Osteoblast (primary cell): ENCODE measurements around the gene KIF18A. TPM values are rescaled to one million over a fixed set of nuclear protein-coding genes. Genes with fewer than 3 reads are reported as not detected.

ENCODE experiments used
- DNase-seq: peaks from one replicate; pipeline ENCODE4 v3.0.0; 2011; ENCODE audit warnings: low spot score, mixed read lengths; ENCODE audit not compliant: insufficient read length; ENCODE audit errors: missing footprints
- H2AFZ ChIP-seq: 2 replicates; pipeline ENCODE4 v1.6.0; 2011; ENCODE audit warnings: mild to moderate bottlenecking, low read length
- H3K27ac ChIP-seq: 2 replicates; pipeline ENCODE4 v1.5.1; 2011; ENCODE audit warnings: mild to moderate bottlenecking, low read depth, low read length, moderate library complexity
- H3K27me3 ChIP-seq: 2 replicates; pipeline ENCODE4 v1.6.0; 2012; ENCODE audit warnings: mild to moderate bottlenecking, control low read depth, inconsistent platforms, low read length, moderate library complexity; ENCODE audit not compliant: insufficient read depth
- H3K36me3 ChIP-seq: 2 replicates; pipeline ENCODE4 v1.5.1; 2011; ENCODE audit warnings: mild to moderate bottlenecking, low read length, control low read depth, moderate library complexity; ENCODE audit not compliant: insufficient read depth
- H3K4me1 ChIP-seq: 2 replicates; pipeline ENCODE4 v1.5.1; 2011; ENCODE audit warnings: mild to moderate bottlenecking, low read length, control low read depth, moderate library complexity; ENCODE audit not compliant: insufficient read depth
- H3K4me2 ChIP-seq: 2 replicates; pipeline ENCODE4 v1.6.0; 2011; ENCODE audit warnings: mild to moderate bottlenecking, low read length; ENCODE audit not compliant: insufficient read depth
- H3K4me3 ChIP-seq: fragments of 200-600 bp; sonication (generic); 3 replicates; pipeline ENCODE4 v1.5.1; 2012; ENCODE audit warnings: mild to moderate bottlenecking, low read length, inconsistent platforms; ENCODE audit not compliant: insufficient read depth
- H3K79me2 ChIP-seq: 2 replicates; pipeline ENCODE4 v1.6.0; 2012; ENCODE audit warnings: mild to moderate bottlenecking, low read length, control low read depth, inconsistent platforms; ENCODE audit not compliant: insufficient read depth
- H3K9me3 ChIP-seq: 2 replicates; pipeline ENCODE4 v1.5.1; 2011; ENCODE audit warnings: low read depth, low read length, control low read depth
- H4K20me1 ChIP-seq: 2 replicates; pipeline ENCODE4 v1.6.0; 2012; ENCODE audit warnings: mild to moderate bottlenecking, low read length, control low read depth; ENCODE audit not compliant: insufficient read depth
- CTCF ChIP-seq: IDR thresholded peaks from 2 replicates; pipeline ENCODE4 v1.5.1; 2011; ENCODE audit warnings: mild to moderate bottlenecking, low read depth, low read length, moderate library complexity; ENCODE audit errors: extremely low read depth
- total RNA-seq: library from RNA; depleted of rRNA; stranded (reverse); fragments of >200 nt; gene quantifications from 2 replicates; pipeline ENCODE4 v1.2.3, GENCODE V29; 2012

The KIF18A gene
- total RNA-seq, 1 donor = 4.0 TPM

- H3K27ac ChIP-seq = no peak overlapping the region
- no peak for DNase-seq
These were observed 36.9 kb upstream of the KIF18A start for GRCh38 chr11:28144808-28145207.

GRCh38 chr11:28142724-28143123, 34.8 kb upstream of the KIF18A start:
- Histone ChIP-seq H4K20me1 (no peaks in the 10 kb centered on the region), H3K36me3 (peaks cover 29% of the 10 kb centered on the region), H2AFZ (no peak overlapping the region), H3K79me2 (peaks cover 2% of the 10 kb centered on the region), H3K4me1 (peaks cover 13% of the 10 kb centered on the region), H3K4me3 (no peak overlapping the region), H3K27ac (no peak overlapping the region), H3K4me2 (no peak overlapping the region), H3K9me3 (peaks cover 12% of the 10 kb centered on the region), H3K27me3 (no peaks in the 10 kb centered on the region)
- DNase-seq = no peak
- no peak for TF ChIP-seq CTCF

More at GRCh38 chr11:28144808-28145207, 36.9 kb upstream of the KIF18A start:
- H3K9me3 ChIP-seq = peaks cover 10% of the 10 kb centered on the region
- no peak overlapping the region for H3K4me3 ChIP-seq
- TF ChIP-seq CTCF = no peak
- peaks cover 2% of the 10 kb centered on the region for H3K79me2 ChIP-seq
- H4K20me1 ChIP-seq = no peaks in the 10 kb centered on the region
- H3K27me3 ChIP-seq = no peaks in the 10 kb centered on the region
- H3K4me1 ChIP-seq = peaks cover 13% of the 10 kb centered on the region
- peaks cover 11% of the 10 kb centered on the region for H3K36me3 ChIP-seq
- H2AFZ ChIP-seq = no peak overlapping the region
- no peak overlapping the region for H3K4me2 ChIP-seq

GRCh38 chr11:28140689-28141455, 32.9 kb upstream of the KIF18A start:
- Histone ChIP-seq H3K4me3 (no peak overlapping the region), H3K4me2 (no peak overlapping the region), H3K36me3 (peaks cover 31% of the 10 kb centered on the region), H3K79me2 (peaks cover 2% of the 10 kb centered on the region), H3K4me1 (peaks cover 7% of the 10 kb centered on the region), H4K20me1 (no peaks in the 10 kb centered on the region), H3K27ac (no peak overlapping the region), H2AFZ (no peak overlapping the region), H3K9me3 (peaks cover 12% of the 10 kb centered on the region), H3K27me3 (no peaks in the 10 kb centered on the region)
- no peak for DNase-seq
- no peak for TF ChIP-seq CTCF

- Histone ChIP-seq H3K4me1 (no peaks in the 10 kb centered on the region), H3K27me3 (no peaks in the 10 kb centered on the region), H3K36me3 (peaks cover 39% of the 10 kb centered on the region), H2AFZ (no peak overlapping the region), H3K4me2 (no peak overlapping the region), H3K27ac (no peak overlapping the region), H3K9me3 (peaks cover 12% of the 10 kb centered on the region), H4K20me1 (no peaks in the 10 kb centered on the region), H3K4me3 (no peak overlapping the region), H3K79me2 (peaks cover 2% of the 10 kb centered on the region)
- no peak for TF ChIP-seq CTCF
- no peak for DNase-seq
These were observed 32.0 kb upstream of the KIF18A start for GRCh38 chr11:28139841-28140415.
